GM21529 (cell line): ENCODE data around the gene MAP3K7CL.
"Not testable (repeated sequence)": the region's sequence is repeated elsewhere in the genome, so short reads cannot be mapped to it uniquely, and the experiment has no call there.

ENCODE experiments used
- ATAC-seq: cut with Tn5 transposase; IDR thresholded peaks from one replicate; pipeline ENCODE4 v1.9.1; 2021; ENCODE audit not compliant: unreplicated experiment

The MAP3K7CL gene

GRCh38 chr21:29133241-29133640 is 2.8 kb downstream of the MAP3K7CL start:
- ATAC-seq, result no peak

GRCh38 chr21:29133796-29134195 is 3.4 kb downstream of the MAP3K7CL start:
- no peak for ATAC-seq

GRCh38 chr21:29135481-29135880 is 5.0 kb downstream of the MAP3K7CL start:
- no peak for ATAC-seq

GRCh38 chr21:29136033-29136432 is 5.6 kb downstream of the MAP3K7CL start:
- no peak for ATAC-seq

- ATAC-seq, result no peak
These were observed 14.4 kb downstream of the MAP3K7CL start for GRCh38 chr21:29144736-29145353.

- no peak for ATAC-seq
These were observed 14.9 kb downstream of the MAP3K7CL start for GRCh38 chr21:29145354-29145782.

- ATAC-seq, result no peak
These were observed 15.5 kb downstream of the MAP3K7CL start for GRCh38 chr21:29145852-29146453.

- no peak for ATAC-seq
These were observed 16.3 kb downstream of the MAP3K7CL start for GRCh38 chr21:29146726-29147125.

- ATAC-seq, result no peak
These were observed 18.1 kb downstream of the MAP3K7CL start for GRCh38 chr21:29148530-29148929.

GRCh38 chr21:29149808-29150425 is 19.5 kb downstream of the MAP3K7CL start:
- no peak for ATAC-seq

- no peak for ATAC-seq
These were observed 21.5 kb downstream of the MAP3K7CL start for GRCh38 chr21:29151931-29152330.

GRCh38 chr21:29152916-29153315 is 22.5 kb downstream of the MAP3K7CL start:
- ATAC-seq, result no peak

GRCh38 chr21:29154270-29154669 is 23.8 kb downstream of the MAP3K7CL start:
- no peak for ATAC-seq

GRCh38 chr21:29155118-29155932 is 24.9 kb downstream of the MAP3K7CL start:
- ATAC-seq, result no peak

GRCh38 chr21:29155933-29156260 is 25.5 kb downstream of the MAP3K7CL start:
- ATAC-seq, result no peak

- no peak for ATAC-seq
These were observed 26.6 kb downstream of the MAP3K7CL start for GRCh38 chr21:29157080-29157479.

GRCh38 chr21:29159842-29160241 is 29.4 kb downstream of the MAP3K7CL start:
- no peak for ATAC-seq

- not testable (repeated sequence) for ATAC-seq
These were observed 32.4 kb downstream of the MAP3K7CL start for GRCh38 chr21:29162825-29163224.

GRCh38 chr21:29163341-29164115 is 33.1 kb downstream of the MAP3K7CL start:
- ATAC-seq, result no peak

GRCh38 chr21:29164323-29164942 is 34.0 kb downstream of the MAP3K7CL start:
- no peak for ATAC-seq

- no peak for ATAC-seq
These were observed 35.9 kb downstream of the MAP3K7CL start for GRCh38 chr21:29166323-29166722.
